HEK293 (cell line): ENCODE data around the gene ARL6IP5.

Experiments
- CTCF ChIA-PET: fragments of 350-600 bp; formaldehyde crosslinking; extraction: SDS; loops from one replicate; lab custom pipeline; 2021; ENCODE audit warnings: antibody characterized with exemption; lab: Yijun Ruan, JAX
- POLR2A ChIA-PET: fragments of 300-600 bp; formaldehyde crosslinking; extraction: SDS; loops from one replicate; lab custom pipeline; 2020; ENCODE audit warnings: antibody characterized with exemption, inconsistent platforms; lab: Yijun Ruan, JAX
- H3K27ac ChIP-seq: fragments of 200-500 bp; sonication (Bioruptor generic); 2 replicates; pipeline ENCODE4 v1.5.1; 2014; ENCODE audit warnings: low read depth, low read length, control low read depth, inconsistent platforms; ENCODE audit errors: extremely low read depth
- H3K36me3 ChIP-seq, 2 experiments: fragments of 200-500 bp in 1 of 2; sonication (Bioruptor generic) in 1 of 2; 1 replicate in 1 of 2; 2 replicates in 1 of 2; pipeline ENCODE4 v1.5.1; 2014 to 2017; ENCODE audit warnings: inconsistent platforms in 2 of 2, low read length in 2 of 2; ENCODE audit not compliant: control insufficient read depth in 2 of 2, insufficient read depth in 1 of 2
- H3K4me1 ChIP-seq: fragments of 200-500 bp; sonication (Bioruptor generic); 2 replicates; pipeline ENCODE4 v1.5.1; 2014; ENCODE audit warnings: mild to moderate bottlenecking, low read length, inconsistent platforms; ENCODE audit not compliant: control insufficient read depth, insufficient read depth
- H3K4me3 ChIP-seq: 2 replicates; pipeline ENCODE4 v1.5.1; 2011; ENCODE audit warnings: low read depth, mild to moderate bottlenecking, control low read depth, low read length, moderate library complexity
- H3K9me3 ChIP-seq: fragments of 200-500 bp; sonication (Bioruptor generic); 2 replicates; pipeline ENCODE4 v1.5.1; 2014; ENCODE audit warnings: low read depth, low read length, inconsistent platforms; ENCODE audit not compliant: control insufficient read depth, insufficient read depth
- CTCF ChIP-seq: fragments of 450-650 bp; formaldehyde crosslinking; IDR thresholded peaks from 2 replicates; pipeline ENCODE4 v1.5.1; 2016; ENCODE audit warnings: missing biosample characterization, missing genetic modification characterization
- PRDM4 ChIP-seq: fragments of 450-650 bp; formaldehyde crosslinking; IDR thresholded peaks from 2 replicates; pipeline ENCODE4 v1.5.1; 2017; ENCODE audit warnings: missing biosample characterization, missing genetic modification characterization
- SCRT1 ChIP-seq: fragments of 450-650 bp; formaldehyde crosslinking; IDR thresholded peaks from 2 replicates; pipeline ENCODE4 v1.5.1; 2016; ENCODE audit warnings: missing biosample characterization, missing genetic modification characterization, borderline replicate concordance
- SCRT2 ChIP-seq: fragments of 450-650 bp; formaldehyde crosslinking; IDR thresholded peaks from 2 replicates; pipeline ENCODE4 v1.5.1; 2016; ENCODE audit warnings: missing biosample characterization, missing genetic modification characterization
- TRIM28 ChIP-seq: IDR thresholded peaks from 2 replicates; pipeline ENCODE4 v1.6.1; 2011; ENCODE audit warnings: low read length, control low read depth, borderline replicate concordance
- ZEB2 ChIP-seq: fragments of 450-650 bp; formaldehyde crosslinking; IDR thresholded peaks from 2 replicates; pipeline ENCODE4 v1.5.1; 2016; ENCODE audit warnings: missing biosample characterization, missing genetic modification characterization
- ZNF112 ChIP-seq: fragments of 450-650 bp; formaldehyde crosslinking; IDR thresholded peaks from 2 replicates; pipeline ENCODE4 v1.5.0; 2017; ENCODE audit warnings: missing biosample characterization, missing genetic modification characterization
- ZNF398 ChIP-seq: fragments of 450-650 bp; formaldehyde crosslinking; IDR thresholded peaks from 2 replicates; pipeline ENCODE4 v1.5.1; 2017; ENCODE audit warnings: missing biosample characterization, missing genetic modification characterization
- ZNF433 ChIP-seq: fragments of 450-650 bp; formaldehyde crosslinking; IDR thresholded peaks from 2 replicates; pipeline ENCODE4 v1.5.1; 2016; ENCODE audit warnings: missing biosample characterization, missing genetic modification characterization, low read depth
- ZNF501 ChIP-seq: fragments of 450-650 bp; formaldehyde crosslinking; IDR thresholded peaks from 2 replicates; pipeline ENCODE4 v1.5.1; 2016; ENCODE audit warnings: missing biosample characterization, missing genetic modification characterization
- ZNF513 ChIP-seq: fragments of 450-650 bp; IDR thresholded peaks from 2 replicates; pipeline ENCODE4 v1.5.1; 2018; ENCODE audit warnings: missing biosample characterization, missing genetic modification characterization
- ZNF639 ChIP-seq: fragments of 450-650 bp; formaldehyde crosslinking; IDR thresholded peaks from 2 replicates; pipeline ENCODE4 v1.5.1; 2016; ENCODE audit warnings: missing biosample characterization, missing genetic modification characterization
- ZNF654 ChIP-seq: fragments of 450-650 bp; formaldehyde crosslinking; IDR thresholded peaks from 2 replicates; pipeline ENCODE4 v1.5.1; 2016; ENCODE audit warnings: low read depth, missing biosample characterization, missing genetic modification characterization
- ZNF776 ChIP-seq: fragments of 450-650 bp; formaldehyde crosslinking; IDR thresholded peaks from 2 replicates; pipeline ENCODE4 v1.5.0; 2017; ENCODE audit warnings: missing biosample characterization, missing genetic modification characterization, borderline replicate concordance

The ARL6IP5 gene

GRCh38 chr3:69119681-69120080 lies 34.9 kb downstream of the ARL6IP5 start:
- Histone ChIP-seq H3K27ac (no peak overlapping the region), H3K9me3 (no peaks in the 10 kb centered on the region), H3K36me3 (no peaks in the 10 kb centered on the region), H3K4me1 (no peaks in the 10 kb centered on the region), H3K4me3 (no peak overlapping the region)
- TF ChIP-seq ZNF112 (tag by site-specific recombination) (no peak), ZNF513 (tag by site-specific recombination) (peak; percentile 96), ZNF501 (tag by site-specific recombination) (no peak), ZNF398 (no peak), ZNF433 (tag by site-specific recombination) (no peak)
- ChIA-PET POLR2A (no interaction called here), CTCF (interaction anchor here (0.6 to 4.1 kb wide), 17 partner anchors 13 to 552 kb away, joined by 3 to 42 read pairs (median 3); no protein-coding TSS in a partner anchor)

- ChIA-PET POLR2A (no interaction called here), CTCF (interaction anchor here (0.6 to 4.1 kb wide), 30 partner anchors 10 to 547 kb away, joined by 3 to 42 read pairs (median 4); partner anchors contain the start of gene ARL6IP5)
- Histone ChIP-seq H3K4me3 (no peak overlapping the region), H3K9me3 (no peaks in the 10 kb centered on the region), H3K27ac (no peak overlapping the region), H3K36me3 (no peaks in the 10 kb centered on the region), H3K4me1 (no peaks in the 10 kb centered on the region)
- TF ChIP-seq SCRT2 (tag by site-specific recombination): peak; percentile 61
- peak; percentile 37; the same call in 1 of the 2 replicates for TF ChIP-seq SCRT1 (tag by site-specific recombination)
- peak; percentile 15; the same call in 1 of the 2 replicates for TF ChIP-seq TRIM28
- TF ChIP-seq ZNF639: no peak
- TF ChIP-seq PRDM4 (tag by site-specific recombination): 0 out of 2 replicates have a peak, but pooled peaks have one; percentile 13
- peak; percentile 71 for TF ChIP-seq ZNF654 (tag by site-specific recombination)
- TF ChIP-seq ZEB2: peak; percentile 29; the same call in 1 of the 2 replicates
- no peak for TF ChIP-seq ZNF776
- peak; percentile 58; the same call in 1 of the 2 replicates for TF ChIP-seq CTCF
These were observed 36.2 kb downstream of the ARL6IP5 start for GRCh38 chr3:69120879-69121464.
